HG03095 (cell line): Measurements from ENCODE around the gene PPFIA3.

Experiments
- ATAC-seq: cut with Tn5 transposase; IDR thresholded peaks from one replicate; pipeline ENCODE4 v1.9.1; 2021; ENCODE audit warnings: moderate library complexity; ENCODE audit not compliant: unreplicated experiment

PPFIA3 gene

DNA sequence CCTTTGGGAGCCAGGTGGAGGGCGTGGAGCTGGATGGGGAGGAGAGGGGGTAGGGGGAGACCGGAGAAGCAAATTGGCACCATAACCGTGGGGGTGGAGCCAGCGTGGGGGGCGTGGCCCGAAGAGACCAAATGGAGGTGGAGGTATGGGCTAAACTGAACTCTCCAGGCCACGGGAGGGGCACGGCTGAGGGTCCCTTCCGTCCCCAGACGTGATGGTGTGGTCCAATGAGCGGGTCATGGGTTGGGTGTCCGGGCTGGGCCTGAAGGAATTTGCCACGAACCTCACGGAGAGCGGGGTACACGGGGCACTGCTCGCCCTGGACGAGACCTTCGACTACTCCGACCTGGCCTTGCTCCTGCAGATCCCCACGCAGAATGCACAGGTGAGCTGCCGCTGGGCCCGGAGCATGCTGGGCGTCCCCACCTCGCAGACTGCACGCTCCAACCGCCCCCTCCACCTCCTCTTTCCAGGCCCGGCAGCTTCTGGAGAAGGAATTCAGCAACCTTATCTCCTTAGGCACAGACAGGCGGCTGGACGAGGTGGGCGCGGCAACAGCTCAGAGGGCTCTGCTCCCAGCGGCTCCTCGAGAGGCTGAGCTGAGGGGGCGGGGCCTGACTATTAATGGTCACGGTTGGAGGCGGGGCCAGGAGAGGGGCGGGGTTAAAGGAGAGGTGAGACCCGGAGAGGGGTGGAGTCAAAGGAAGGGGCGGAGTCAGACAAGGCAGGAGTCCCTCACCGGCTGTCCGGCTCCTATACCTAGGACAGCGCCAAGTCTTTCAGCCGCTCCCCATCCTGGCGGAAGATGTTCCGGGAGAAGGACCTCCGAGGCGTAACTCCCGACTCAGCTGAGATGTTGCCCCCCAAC, 29.7 kb downstream of the PPFIA3 start:
- ATAC-seq: no peak

DNA sequence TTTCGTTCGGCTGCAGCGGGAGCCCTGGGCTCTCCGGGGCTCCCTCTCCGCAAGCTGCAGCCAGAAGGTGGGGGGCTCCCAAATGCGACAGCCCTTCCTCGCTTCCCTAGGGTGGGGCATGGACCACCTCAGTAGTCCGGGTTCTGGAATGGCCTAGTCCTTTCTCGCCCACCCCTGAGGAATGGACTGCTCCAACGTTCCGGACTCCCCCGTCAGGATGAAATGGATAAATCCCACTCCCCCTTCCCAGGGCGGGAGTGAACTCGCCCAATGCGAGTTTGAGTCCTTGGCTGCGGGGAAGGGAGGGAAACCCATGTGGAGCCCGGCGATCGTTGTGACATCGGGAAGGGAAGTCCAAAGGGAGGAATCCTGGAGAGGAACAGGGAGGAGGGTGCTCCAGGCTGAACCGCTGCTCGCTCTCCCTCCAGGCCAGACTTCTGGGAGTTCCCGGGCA, 30.3 kb downstream of the PPFIA3 start:
- no peak for ATAC-seq

DNA sequence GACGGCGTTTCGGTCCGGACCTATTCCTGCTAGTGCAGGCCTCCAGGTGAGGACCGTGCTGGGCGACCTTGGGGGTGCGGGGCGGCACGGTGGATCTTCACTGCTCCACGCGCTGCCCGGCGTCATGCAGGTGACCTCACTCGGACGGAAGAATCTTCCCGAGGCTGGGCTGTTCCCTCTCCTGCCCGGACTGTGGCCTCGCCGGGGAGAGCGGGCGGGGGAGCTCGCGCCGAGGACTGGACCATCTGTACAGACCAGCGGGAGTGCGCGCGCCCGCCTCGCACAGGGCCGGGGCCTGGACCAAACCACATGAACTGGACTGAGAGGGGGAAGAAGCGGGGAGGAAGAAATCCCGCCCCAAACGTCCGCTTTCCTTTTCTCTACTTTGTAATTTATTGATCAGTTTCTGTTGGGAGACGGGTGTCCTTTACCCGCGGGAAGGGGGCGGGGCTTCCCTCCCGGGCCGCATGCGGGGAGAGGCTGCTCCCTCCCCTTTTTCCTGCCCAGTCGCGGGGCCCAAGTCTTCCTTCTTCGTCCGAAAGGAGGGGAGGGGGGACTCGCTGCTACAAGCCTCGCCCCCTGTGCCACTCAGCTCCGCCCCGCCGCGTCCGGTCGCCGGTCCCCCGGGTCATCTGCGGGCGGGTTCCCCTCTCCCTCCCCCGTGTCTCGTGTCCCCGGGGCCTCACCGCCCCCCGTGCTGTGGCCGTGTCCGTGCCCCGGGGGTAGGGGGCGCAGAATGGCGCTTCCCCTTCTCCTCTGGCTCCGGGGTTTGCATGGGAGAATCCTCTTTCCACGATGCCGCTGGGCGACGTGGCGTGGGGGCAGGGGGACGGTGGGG, 31.0 kb downstream of the PPFIA3 start:
- no peak for ATAC-seq

DNA sequence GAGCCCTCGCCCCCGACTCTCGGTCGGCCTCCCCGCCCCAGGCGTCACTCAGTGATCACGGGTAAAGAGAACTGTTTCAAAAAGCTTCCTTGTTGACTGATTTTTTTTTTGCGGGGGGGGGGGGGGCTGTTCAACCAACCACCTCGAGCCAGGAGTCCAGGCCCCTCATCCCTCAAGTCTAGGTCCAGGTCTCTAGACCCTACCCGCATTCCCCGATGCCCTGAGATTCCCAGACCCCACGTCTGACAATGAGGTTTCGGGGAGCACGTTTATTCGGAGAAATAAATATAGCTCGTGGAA, 31.6 kb downstream of the PPFIA3 start:
- ATAC-seq: no peak

DNA sequence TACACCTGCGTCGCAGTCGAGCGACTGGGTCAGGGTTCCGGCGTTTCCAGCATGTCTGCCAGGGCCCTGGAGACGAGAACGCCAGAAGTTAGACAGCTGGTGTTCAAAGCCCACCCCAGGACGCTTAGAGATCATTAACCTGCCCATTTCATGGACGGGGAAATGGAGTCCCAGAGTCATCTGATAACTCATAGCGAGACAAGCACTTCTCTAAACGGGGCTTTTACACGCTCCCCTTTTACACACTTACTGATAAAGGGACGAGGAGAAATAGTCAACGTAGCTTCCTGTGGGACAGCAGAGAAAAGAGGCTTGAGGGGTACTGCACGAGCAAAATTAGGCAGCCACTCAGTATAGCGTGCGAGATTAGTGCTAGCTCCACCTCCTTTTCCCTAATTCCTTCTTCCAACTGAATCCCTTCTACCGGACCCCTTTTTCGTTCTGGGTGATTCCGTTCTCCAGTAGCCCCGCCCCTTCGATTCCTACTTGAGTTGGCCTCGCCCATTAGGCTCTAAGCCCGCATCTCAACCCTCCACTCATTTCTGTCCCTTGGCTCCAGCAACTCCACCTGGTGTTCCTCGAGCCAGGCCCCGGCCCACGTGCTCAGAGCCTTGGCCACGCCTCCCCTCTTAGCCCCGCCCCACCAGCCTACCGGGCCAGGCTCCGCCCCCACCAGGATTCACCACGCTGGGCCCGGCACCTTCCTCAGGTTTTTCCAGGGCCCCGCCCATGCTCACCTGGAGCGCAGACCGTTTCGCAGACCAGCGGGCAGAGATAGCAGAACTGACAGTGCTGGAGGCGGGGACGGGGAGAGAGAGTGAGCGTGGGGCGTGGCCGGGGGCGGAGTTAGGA, 32.1 kb downstream of the PPFIA3 start:
- ATAC-seq: no peak

DNA sequence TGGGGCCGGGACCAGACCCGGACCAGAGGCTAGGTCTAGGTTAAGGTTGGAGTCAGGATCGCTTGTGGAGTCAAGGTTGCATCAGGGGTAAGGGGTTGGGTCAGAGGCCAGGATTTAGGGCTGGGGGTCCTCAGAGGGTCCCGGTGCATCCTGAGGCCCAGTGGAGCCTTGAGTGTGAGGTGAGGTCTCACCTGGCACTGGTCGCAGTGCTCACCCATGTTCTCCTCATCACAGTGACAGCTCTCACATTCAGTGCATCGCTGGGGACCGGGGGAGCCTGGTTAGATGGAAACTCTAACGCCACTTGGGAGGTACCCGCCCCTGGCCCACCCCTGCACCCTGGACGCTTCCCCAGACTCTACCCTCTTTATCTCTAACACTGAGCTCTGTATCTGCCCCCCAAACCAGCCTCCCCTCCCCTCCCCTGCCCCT, 32.8 kb downstream of the PPFIA3 start:
- no peak for ATAC-seq

DNA sequence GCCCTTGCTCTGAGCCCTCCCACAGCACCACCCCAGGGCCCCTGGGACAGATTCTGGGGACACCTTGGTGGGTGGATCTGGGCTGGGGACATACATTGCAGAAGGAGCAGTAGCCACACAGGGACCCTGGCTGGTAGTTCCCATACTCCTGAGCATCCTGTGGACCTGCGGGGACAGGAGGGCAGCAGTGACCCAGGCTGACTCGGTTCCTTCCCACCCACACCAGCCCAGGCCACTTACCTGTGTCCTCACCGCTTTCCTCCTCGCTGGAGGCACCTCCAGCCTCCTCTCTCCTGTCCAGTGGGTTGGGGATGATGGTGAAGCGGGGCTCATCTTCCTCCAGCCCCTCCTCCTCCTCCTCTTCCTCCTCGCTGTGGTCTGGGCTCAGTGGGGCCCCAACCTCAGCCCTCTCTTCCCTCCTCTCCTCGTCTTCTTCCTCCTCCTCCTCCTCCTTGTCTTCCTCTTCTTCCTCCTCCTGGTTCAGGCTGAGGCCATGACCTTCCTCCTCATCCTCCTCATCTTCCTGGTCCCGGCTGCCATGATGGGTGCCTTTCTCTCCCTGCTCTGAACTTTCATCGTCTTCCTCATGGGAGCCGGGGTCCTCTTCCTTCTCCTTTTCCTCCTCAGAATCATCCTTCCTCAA, 33.9 kb downstream of the PPFIA3 start:
- no peak for ATAC-seq

DNA sequence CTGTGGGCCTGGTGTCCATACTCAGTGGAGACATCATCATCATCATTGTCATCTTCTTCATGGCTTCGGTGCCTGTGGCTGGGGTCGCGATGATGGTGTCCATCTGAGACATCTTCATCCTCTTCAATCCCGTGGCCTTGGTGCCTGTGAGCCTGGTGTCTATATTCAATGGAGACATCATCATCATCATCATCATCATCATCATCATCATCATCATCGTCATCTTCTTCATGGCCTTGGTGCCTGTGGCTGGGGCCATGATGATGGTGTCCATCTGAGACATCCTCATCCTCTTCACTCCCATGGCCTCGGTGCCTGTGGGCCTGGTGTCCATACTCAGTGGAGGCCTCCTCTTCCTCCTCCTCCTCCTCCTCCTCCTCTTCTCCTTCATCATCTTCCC, 34.9 kb downstream of the PPFIA3 start:
- no peak for ATAC-seq

DNA sequence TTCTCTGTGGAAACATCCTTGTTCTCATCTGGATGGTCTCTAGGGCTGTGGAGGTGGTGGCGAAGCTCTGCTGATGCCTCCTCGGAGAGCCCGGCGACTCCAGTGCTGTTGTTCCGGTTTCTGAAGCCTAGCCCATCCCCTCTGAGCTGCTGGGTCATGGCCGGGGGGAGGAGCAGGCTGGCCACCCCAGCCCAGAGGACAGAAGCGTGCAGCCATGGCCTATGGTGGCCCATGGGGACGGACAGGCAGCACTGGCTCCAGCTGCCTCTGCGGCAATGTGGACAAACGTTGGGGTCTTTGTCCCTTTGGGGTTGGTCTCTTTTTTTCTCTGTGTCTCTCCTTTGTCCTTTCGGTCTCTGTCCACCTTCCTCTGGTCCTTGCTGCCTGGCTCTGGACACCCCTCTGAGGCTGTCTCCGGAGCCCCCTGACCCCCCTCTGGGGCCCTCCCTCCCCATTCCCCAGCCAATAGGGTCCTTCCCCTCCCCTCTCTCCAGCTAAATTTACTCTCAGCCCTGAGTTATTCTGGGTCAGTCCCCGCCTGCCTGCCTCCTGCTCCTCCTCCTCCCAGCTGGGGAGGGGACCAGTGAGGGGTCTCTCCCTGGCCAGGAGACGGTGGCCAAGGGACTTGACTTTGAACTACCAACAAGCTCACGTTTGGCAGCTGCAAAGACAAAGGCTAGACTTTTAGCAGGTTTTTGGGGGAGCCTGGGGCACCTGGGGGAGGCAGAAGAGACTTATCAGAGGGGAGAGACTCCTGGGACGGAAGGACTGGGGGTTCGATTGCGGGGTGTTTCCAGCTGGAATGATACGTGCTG, 35.9 kb downstream of the PPFIA3 start, which contains the start of gene HRC:
Gene HRC (minus strand): TSS at position 392 of the 815 bp plus-strand sequence. CDS start 159 bp downstream, at position 233.
- no peak for ATAC-seq

DNA sequence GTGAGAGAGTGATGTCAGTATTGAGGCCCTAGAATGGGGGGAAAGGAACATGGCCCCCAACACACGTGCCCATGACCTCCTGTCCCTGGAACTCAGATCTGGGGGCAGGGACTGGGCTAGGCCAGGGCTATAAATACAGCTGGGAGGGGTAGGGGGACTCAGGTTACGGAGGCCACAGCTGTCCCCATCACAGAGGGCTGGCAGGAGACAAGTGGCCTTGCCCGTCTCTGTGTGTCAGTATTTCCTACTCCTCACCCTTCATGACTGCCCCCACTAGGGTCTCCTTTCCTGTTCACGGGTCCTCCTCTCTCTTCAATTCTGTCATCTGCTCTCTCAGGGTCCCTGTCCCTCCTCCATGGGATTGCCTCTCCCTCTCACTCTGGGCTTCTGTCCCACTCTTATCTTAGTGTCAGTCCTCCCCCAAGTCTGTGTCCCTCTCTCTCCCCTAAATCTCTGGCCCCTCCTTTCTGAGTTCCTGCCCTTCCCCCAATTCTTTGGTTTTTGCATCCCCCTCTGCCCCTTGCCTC, 36.5 kb downstream of the PPFIA3 start:
- ATAC-seq: no peak

DNA sequence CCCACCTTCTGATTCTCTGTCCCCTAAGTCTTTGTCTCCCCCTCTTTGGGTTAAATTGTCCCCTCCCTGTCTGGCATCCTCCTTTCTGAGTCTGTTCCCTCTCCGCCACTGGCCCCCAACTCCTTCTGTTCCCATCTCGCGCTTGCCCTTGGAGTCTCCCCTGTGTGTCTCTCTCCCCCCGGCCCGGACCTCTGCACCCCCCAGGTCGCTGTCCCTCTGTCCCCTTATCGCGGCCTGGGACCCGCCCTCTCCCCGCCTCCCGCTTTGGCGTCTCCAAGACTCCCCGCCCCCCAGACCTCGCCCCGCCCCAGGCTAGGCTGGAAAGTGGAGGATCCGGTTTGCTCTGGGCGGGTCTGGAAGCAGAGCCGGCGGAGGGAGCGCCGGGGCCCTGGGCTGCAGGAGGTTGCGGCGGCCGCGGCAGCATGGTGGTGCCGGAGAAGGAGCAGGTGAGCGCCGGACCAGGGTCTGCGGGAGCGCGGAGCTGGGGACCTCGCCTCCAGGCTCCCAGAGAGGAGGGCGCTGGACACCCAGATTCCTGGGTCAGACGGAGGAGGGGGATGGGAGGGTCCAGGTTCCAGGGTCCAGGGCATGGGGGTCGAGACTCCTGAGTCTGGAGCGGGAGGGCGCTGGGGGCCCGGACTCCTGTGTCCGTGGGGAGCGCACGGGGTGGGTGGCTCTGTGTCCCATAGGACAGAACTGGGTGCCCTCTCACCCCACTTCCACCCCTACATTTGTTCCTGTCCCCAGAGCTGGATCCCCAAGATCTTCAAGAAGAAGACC, 38.3 kb downstream of the PPFIA3 start, which contains the start of gene TRPM4:
Gene TRPM4 (plus strand): TSS at position 348 of the 780 bp plus-strand sequence. CDS start 75 bp downstream, at position 423.
- no peak for ATAC-seq

DNA sequence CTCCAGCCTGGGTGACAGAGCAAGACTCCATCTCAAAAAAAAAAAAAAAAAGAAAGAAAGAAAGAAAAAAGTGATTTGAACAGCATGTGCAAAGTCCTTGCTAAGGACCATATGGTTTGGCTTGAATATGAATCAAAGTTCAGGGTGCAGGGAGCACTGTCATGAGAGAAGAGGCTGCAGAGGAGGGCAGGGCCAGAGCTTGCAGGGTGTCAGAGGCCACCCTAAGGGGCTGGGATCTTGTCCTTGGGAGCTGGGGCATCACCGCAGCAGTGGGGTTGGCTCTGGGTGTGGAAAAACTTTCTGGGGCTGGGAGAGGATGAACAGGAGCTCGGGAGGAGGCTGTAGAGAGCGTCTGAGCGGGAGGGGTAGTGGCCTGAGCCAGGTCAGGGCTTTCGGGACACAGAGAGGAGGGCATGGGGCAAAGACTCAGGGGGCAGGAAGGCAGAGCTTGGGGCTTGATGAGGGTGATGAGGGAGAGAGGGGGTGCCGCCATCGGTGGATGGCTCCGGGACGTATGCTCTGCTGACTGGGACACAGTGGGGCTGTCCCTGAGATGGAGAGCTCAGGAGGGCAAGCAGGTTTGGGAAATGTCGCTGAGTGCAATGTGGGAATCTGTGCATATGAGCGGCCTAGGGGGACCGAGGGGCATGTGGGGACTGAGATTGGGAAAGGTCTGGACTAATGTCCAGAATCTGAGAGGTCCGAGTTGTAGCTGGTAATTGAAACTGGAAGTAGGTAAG, 41.3 kb downstream of the PPFIA3 start:
- ATAC-seq: no peak

DNA sequence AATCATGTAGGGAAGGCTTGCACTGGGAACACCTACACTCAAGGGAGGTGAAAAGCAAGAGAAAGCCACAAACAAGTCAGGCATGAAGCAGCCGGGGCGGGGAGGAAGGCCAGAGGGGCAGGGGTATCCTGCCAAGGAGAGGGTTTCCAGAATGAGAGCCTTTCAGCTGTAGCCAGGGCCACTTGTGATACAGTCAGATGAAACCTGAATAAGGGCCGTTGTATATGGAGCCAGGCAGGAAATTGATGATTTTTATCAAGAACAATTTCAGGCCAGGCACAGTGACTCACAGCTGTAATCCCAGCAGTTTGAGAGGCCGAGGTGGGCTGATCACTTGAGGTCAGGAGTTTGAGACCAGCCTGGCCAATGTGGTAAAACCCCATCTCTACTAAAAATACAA, 42.6 kb downstream of the PPFIA3 start:
- ATAC-seq: no peak

DNA sequence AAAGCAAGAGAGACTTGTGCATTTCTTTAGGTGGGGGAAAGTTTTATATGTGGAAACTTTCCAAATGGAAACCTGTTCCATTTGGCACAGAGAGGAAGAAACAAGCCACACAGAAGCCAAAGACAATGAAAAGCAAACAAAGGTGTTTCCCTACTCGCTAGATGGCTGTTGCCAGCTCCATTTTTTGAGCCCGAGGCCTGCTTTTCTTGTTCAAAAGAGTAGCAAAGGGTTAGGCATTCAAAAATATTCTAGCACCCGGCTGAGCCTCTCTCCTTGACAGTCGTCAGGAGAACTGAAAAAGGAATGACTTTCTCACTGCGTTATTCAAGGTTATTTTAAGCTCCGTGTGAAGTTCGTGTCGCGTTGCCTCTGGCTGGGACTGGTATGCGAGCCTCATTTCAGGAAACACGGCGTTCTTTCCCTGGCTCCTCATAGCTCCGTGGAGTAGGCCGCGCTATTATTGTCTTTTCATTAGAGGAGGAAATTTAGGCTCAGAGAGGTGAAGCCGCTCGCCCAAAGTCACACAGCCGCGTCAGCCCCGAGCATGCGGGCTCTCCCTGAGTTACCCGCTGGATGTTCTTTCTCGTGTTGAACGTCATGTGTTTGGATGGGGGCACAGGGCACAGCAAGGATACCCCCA, 45.9 kb downstream of the PPFIA3 start:
- no peak for ATAC-seq

DNA sequence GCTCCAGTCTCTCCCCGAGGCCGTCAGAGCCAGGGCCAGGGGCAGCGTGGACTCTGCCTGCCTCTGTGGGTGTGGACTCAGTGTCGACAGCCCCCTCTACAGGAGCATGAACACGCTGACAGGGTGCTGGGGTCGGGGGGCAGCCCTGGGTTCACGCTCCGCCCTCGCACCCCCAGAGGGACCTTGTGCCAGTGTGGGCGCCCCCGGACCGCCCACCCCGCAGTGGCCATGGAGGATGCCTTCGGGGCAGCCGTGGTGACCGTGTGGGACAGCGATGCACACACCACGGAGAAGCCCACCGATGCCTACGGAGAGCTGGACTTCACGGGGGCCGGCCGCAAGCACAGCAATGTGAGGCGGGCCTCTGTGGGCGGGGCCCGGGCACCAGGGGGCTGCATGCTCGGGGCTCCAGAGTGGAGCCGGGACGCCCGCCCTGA, 46.5 kb downstream of the PPFIA3 start:
- no peak for ATAC-seq

DNA sequence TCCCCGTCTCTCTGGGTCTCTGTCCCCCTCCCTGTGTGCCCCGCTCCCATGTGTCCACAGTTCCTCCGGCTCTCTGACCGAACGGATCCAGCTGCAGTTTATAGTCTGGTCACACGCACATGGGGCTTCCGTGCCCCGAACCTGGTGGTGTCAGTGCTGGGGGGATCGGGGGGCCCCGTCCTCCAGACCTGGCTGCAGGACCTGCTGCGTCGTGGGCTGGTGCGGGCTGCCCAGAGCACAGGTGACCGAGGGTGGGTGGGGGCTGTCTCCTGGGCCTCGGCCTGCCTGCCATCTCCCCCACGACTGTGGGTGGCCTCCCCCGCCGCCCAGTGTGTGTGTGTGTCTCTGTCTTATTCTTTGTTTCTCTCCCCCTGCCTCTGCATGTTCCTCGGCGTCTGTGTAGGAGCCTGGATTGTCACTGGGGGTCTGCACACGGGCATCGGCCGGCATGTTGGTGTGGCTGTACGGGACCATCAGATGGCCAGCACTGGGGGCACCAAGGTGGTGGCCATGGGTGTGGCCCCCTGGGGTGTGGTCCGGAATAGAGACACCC, 48.6 kb downstream of the PPFIA3 start:
- ATAC-seq: no peak

DNA sequence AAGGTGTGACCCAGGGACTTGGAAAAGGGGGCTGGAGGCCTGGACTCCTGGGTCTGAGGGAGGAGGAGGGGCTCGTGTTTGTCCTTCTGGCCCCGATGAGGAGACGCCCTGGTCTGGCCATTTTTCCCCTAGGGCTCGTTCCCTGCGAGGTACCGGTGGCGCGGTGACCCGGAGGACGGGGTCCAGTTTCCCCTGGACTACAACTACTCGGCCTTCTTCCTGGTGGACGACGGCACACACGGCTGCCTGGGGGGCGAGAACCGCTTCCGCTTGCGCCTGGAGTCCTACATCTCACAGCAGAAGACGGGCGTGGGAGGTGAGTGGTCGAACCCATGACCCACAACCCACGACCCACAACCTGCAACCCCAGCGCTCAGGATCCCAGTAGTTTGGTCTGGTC, 49.1 kb downstream of the PPFIA3 start:
- no peak for ATAC-seq
